Skeletal muscle tissue (tissue), 4 donors: ENCODE measurements around the gene CUL4A. TPM values are rescaled to one million over a fixed set of nuclear protein-coding genes. Genes with fewer than 3 reads are reported as not detected.

Experiments used
- H3K27ac ChIP-seq: one replicate; pipeline ENCODE4 v1.7.0; 2013; ENCODE audit warnings: mild to moderate bottlenecking, low read depth, low read length, inconsistent platforms
- H3K27me3 ChIP-seq, 3 donors: one replicate each; pipeline ENCODE4 v1.7.0; 2013; ENCODE audit warnings: low read length in 3 of 3; ENCODE audit not compliant: control insufficient read depth in 3 of 3, insufficient read depth in 3 of 3
- H3K36me3 ChIP-seq, 3 donors: one replicate each; pipeline ENCODE4 v1.7.0; 2013; ENCODE audit warnings: low read length in 3 of 3; ENCODE audit not compliant: control insufficient read depth in 3 of 3, insufficient read depth in 3 of 3
- H3K4me1 ChIP-seq, 3 donors: one replicate each; pipeline ENCODE4 v1.7.0; 2013; ENCODE audit warnings: low read length in 3 of 3, mild to moderate bottlenecking in 3 of 3; ENCODE audit not compliant: control insufficient read depth in 3 of 3, insufficient read depth in 3 of 3
- H3K4me3 ChIP-seq, 3 donors: one replicate each; pipeline ENCODE4 v1.7.0; 2013; ENCODE audit warnings: low read length in 3 of 3
- H3K9ac ChIP-seq, 3 donors: one replicate each; pipeline ENCODE4 v1.7.0; 2013; ENCODE audit warnings: low read length in 3 of 3, mild to moderate bottlenecking in 3 of 3, moderate library complexity in 2 of 3, low read depth in 1 of 3
- H3K9me3 ChIP-seq, 3 donors: one replicate each; pipeline ENCODE4 v1.7.0; 2013; ENCODE audit warnings: low read length in 3 of 3; ENCODE audit not compliant: control insufficient read depth in 3 of 3
- total RNA-seq: library from RNA; depleted of rRNA; stranded (reverse); fragments of >200 nt; gene quantifications from one replicate; pipeline ENCODE4 v1.2.3, GENCODE V29; 2014
- donor health status: Osteomylitis.

CUL4A gene
- total RNA-seq, 1 donor from 2014 or later = 67.3 TPM

DNA sequence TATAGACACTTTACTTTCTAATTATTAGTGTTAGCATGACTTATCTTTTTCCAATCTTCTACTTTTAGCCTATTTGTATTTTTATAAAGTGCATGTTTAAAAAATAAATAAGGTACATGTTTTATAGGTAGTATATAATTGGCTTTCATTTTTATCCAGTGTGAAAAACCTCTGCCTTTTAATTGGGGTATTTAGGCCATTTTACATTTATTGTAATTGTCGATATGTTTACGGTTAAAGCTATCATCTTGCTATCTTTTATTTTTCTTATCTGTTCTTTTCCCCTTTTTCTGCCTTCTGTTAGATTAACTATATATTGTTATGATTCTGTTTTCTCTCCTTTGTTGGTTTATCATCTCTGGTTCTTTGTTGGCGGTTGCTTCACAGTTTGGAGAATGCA lies 41.8 kb upstream of the CUL4A start:
- Histone ChIP-seq H3K9me3 (peaks cover 0 to 2% (median 0%) of the 10 kb centered on the region in 3 donors), H3K4me1 (no peaks in the 10 kb centered on the region), H3K36me3 (peaks cover 6 to 9% (median 7%) of the 10 kb centered on the region in 3 donors), H3K27ac (no peak overlapping the region), H3K9ac (no peak overlapping the region), H3K27me3 (peaks cover 13 to 17% (median 17%) of the 10 kb centered on the region in 3 donors), H3K4me3 (no peak overlapping the region)

DNA sequence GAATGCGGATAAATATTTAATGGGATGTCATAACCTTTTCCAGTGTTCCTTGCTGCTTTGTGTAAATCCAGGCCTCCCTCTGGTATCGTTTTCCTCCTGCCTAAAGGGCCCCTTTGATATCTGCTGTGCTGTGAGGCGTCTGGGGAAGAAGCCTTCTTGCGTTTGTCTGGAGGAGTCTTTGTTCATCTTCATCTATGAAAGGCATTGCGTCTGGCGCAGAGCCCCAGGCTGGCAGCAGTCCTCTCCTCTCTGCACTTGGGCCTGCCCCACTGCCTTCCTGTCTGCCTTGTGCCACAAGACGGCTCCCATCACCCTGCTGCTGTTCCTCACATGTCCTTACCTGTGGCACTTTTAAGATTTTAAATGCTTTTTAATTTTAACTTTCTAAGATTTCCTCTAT lies 41.2 kb upstream of the CUL4A start:
- Histone ChIP-seq H3K36me3 (peaks cover 9 to 11% (median 11%) of the 10 kb centered on the region in 3 donors), H3K9me3 (peaks cover 0 to 2% (median 0%) of the 10 kb centered on the region in 3 donors)

DNA sequence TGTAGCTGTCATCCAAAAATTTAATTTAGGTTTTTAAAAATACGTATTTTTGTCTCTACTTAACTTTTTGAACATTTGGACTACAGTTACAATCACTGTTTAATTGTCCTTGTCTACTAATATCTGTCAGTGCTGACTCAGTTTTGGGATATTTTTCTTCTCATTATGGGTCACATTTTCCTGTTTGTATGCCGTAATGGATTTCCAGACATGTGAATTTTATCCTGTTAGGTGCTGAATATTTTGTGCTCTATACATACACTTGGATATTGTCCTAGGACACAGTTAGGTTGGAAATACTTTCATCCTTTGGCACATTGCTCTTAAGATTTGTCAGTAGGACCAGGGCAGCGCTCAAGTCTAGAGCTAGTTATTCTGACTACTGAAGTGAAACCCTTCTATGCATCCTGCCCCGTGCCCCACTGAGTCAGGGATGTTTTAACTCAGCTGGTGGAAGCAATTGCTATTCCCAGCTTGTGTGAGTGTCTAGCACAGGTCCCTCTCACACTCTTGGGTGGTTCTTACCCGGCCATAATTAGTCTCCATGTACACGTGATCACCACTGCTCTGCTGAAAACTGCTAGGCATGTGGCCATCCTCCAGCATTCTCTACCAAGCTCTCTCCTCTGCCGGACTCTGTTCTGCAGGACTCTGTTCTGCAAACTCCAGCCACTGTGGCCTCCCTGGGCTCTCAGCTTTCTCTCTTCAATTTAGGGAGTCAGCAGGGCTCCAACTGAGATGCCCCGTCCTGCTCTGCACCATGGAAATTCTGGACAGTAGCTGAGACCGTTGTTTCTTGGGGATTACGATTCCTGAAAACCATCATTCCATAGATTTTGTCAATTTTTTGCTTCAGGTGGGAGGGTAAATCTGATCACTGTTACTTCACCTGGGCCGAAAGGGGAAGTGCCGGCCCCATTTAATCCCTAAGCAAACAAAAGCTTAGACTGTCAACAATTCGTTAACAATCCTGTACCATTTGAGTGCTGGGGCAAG lies 39.8 kb upstream of the CUL4A start:
- peaks cover 12 to 19% (median 16%) of the 10 kb centered on the region in 3 donors for H3K36me3 ChIP-seq
- no peak overlapping the region for H3K9ac ChIP-seq
- H3K9me3 ChIP-seq = peaks cover 0 to 2% (median 0%) of the 10 kb centered on the region in 3 donors
- H3K4me1 ChIP-seq = no peaks in the 10 kb centered on the region
- H3K4me3 ChIP-seq = no peak overlapping the region
- no peak overlapping the region for H3K27ac ChIP-seq
- H3K27me3 ChIP-seq = peaks cover 1 to 2% (median 2%) of the 10 kb centered on the region in 3 donors

More for the DNA sequence above, 41.2 kb upstream of the CUL4A start:
- peaks cover 7 to 13% (median 10%) of the 10 kb centered on the region in 3 donors for H3K27me3 ChIP-seq
- H3K4me1 ChIP-seq = no peaks in the 10 kb centered on the region
- H3K4me3 ChIP-seq = no peak overlapping the region
- no peak overlapping the region for H3K27ac ChIP-seq
- H3K9ac ChIP-seq = no peak overlapping the region

DNA sequence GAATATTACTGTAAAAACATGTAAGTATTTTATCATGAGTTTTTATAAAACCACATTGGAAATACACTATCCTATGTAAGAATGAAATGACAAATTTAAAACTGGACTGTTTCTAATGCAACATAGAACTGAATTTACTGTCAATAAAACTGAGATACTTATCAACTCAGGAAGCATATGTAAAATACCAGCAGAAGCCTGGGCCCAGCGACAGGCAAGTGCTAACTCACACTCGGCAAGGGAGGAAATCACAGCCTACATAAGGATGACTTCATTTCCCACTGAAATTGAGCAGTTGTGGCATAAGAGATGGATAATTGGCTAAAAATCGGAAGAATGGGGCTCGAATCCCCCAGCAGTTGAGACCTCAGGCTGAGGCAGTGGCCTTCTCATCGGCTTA lies 38.9 kb upstream of the CUL4A start:
- Histone ChIP-seq H3K4me3 (no peak overlapping the region), H3K4me1 (no peaks in the 10 kb centered on the region), H3K36me3 (peaks cover 18 to 28% (median 25%) of the 10 kb centered on the region in 3 donors), H3K9ac (no peak overlapping the region), H3K9me3 (peaks cover 0 to 2% (median 0%) of the 10 kb centered on the region in 3 donors), H3K27ac (no peak overlapping the region), H3K27me3 (no peaks in the 10 kb centered on the region)

DNA sequence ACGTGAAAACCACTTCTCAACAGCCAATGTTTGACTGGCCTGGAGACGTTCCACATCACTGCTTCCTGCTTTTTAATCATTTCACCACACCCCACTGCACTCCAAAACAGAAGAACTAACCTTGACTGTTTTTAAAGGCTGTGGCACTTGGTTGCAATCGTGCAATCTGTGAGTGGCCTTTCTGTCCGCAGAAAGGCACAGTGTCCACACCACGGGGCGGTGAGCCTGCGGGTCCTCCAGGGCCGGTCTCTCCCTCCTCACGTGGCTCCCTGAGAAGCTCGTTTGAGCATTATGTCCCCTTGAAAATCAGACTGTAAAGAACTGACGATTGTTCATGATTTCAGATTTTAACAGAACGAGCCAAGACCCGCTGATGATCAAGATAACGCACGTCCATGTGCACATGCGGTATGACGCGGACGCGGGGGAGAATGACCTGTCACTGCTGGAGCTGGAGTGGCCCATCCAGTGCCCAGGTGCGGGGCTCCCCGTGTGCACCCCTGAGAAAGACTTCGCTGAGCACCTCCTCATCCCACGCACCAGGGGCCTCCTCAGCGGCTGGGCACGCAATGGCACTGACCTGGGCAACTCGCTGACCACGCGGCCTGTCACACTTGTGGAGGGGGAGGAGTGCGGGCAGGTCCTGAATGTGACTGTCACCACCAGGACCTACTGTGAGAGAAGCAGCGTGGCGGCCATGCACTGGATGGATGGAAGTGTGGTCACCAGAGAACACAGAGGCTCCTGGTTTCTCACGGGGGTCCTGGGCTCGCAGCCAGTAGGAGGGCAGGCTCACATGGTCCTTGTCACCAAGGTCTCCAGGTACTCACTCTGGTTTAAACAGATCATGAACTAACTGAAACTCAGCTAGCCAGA lies 37.9 kb upstream of the CUL4A start:
- Histone ChIP-seq H3K36me3 (peaks cover 27 to 37% (median 34%) of the 10 kb centered on the region in 3 donors), H3K9ac (no peak overlapping the region), H3K9me3 (peaks cover 0 to 2% (median 0%) of the 10 kb centered on the region in 3 donors), H3K27me3 (no peaks in the 10 kb centered on the region), H3K4me1 (no peaks in the 10 kb centered on the region), H3K4me3 (no peak overlapping the region), H3K27ac (no peak overlapping the region)

DNA sequence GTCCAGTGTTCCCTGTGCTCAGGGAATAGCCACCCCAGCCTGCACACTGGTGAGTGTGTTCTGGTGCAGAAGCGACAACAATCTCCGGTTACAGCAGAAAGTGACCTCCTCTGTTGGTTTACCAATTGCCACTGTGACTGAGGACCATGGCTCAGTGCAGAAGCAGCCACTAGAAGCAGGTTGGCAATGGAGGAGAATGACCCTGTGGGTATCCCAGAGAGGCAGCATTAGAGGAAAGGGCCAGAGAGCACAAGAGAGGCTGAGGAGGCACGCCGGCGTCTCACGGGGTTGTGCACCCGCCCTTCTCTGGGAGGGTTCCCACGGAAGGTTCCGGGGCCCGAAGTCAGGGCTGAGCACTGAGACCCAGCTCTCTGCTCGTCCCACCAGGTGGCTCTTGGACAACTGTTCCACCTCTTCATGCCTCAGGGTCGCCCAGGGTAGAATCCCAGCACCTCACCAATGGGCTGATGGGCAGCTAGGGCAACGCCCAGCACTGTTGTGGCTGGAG lies 36.9 kb upstream of the CUL4A start:
- Histone ChIP-seq H3K36me3 (peaks cover 31 to 42% (median 39%) of the 10 kb centered on the region in 3 donors), H3K27ac (no peak overlapping the region), H3K4me1 (no peaks in the 10 kb centered on the region), H3K9me3 (peaks cover 0 to 2% (median 0%) of the 10 kb centered on the region in 3 donors), H3K4me3 (no peak overlapping the region), H3K9ac (no peak overlapping the region), H3K27me3 (no peaks in the 10 kb centered on the region)

DNA sequence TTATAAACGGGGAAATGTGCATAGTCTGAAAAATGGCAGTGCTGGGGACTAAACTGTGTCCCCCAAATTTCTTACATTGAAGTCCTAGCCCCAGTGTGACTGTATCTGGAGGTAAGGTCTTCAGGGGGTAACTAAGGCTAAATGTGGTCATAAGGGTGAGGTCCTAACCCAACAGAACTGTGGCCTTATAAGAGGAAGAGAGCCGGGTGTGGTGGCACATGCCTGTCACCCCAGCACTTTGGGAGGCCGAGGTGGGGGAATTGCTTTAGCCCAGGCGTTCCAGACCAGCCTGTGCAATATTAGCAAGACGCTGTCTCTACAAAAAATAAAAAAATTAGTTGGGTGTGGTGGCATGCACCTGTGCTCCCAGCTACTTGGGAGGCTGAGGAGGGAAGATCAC lies 33.1 kb upstream of the CUL4A start:
- no peaks in the 10 kb centered on the region for H3K9me3 ChIP-seq
- no peak overlapping the region for H3K27ac ChIP-seq
- H3K36me3 ChIP-seq = peaks cover 59 to 76% (median 74%) of the 10 kb centered on the region in 3 donors

DNA sequence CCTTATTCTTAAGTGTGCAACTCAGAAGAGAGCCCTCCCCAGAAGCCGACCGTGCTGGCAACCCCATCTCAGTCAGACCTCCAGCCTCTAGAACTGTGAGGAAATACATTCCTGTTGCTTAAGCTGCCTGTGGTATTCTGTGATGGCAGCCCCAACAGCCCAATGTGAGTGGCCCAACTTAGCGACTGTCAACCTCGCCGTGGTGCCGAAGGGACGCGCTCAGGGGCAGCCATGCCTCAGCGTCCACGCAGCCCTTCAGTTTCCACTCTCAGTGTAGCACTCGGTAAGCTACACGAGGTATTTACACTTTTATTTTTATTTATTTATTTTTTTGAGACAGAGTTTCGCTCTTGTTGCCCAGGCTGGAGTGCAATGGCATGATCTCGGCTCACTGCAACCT lies 32.6 kb upstream of the CUL4A start:
- Histone ChIP-seq H3K4me1 (no peaks in the 10 kb centered on the region), H3K27ac (no peak overlapping the region), H3K4me3 (no peak overlapping the region), H3K9ac (no peak overlapping the region), H3K9me3 (no peaks in the 10 kb centered on the region), H3K36me3 (peaks cover 57 to 76% (median 71%) of the 10 kb centered on the region in 3 donors), H3K27me3 (no peaks in the 10 kb centered on the region)

More for the DNA sequence above, 33.1 kb upstream of the CUL4A start:
- Histone ChIP-seq H3K4me1 (no peaks in the 10 kb centered on the region), H3K4me3 (no peak overlapping the region), H3K27me3 (no peaks in the 10 kb centered on the region), H3K9ac (no peak overlapping the region)

DNA sequence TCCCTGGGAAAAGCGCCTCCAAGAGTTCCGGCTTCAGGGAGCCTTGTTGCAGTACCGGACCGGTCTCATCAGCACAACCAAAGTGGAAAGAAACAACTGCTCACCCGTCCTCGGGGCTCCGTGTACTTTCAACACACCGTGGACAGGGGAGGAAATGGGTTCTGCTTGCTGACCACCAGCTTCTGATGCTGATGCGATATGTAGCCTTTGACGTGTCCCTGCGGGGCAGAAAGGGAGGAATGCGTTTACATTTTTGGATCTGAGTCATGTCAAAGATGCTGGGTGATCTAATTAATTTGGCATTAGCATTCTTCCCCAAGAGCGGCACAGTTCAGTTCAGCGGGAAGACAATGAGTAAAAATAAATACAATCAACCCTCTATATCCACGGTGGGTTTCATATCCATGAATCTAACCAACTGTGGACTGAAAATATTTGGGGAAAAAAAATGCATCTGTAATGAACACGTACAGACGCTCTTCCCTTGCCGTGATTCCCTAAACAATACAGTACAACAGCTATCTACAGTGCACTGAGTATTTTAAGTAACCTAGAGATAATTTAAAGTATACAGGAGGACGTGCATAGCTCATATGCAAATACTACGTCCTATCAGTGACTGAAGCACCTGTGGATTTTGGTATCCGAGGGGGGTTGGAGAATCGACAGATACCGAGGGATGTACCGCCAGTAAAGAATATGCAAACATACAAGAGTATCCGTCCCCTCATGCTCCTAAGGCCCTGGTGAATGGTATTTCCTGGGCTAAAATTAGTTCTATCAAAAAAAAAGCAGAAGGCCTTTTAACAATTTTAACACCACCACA lies 31.1 kb upstream of the CUL4A start:
- no peaks in the 10 kb centered on the region for H3K27me3 ChIP-seq
- H3K27ac ChIP-seq = no peak overlapping the region
- peaks cover 54 to 79% (median 70%) of the 10 kb centered on the region in 3 donors for H3K36me3 ChIP-seq
- no peak overlapping the region for H3K4me3 ChIP-seq
- H3K9ac ChIP-seq = no peak overlapping the region
- no peaks in the 10 kb centered on the region for H3K9me3 ChIP-seq
- H3K4me1 ChIP-seq = no peaks in the 10 kb centered on the region
